GM23338 (cell line): ENCODE data around the gene PHF21A.
A peak's percentile ranks its signal among the peaks of the same experiment; 100 is the strongest.

Experiments
- CREB1 ChIP-seq: fragments of 250-450 bp; sonication (Bioruptor Pico); IDR thresholded peaks from 2 replicates; pipeline ENCODE4 v1.5.0; 2020; ENCODE audit warnings: low read depth, mild to moderate bottlenecking, moderate library complexity
- CTCF ChIP-seq, 2 experiments: fragments of 200-600 bp in 1 of 2; sonication (generic) in 1 of 2; conservative IDR thresholded peaks; 2 replicates each; pipeline versions ENCODE4 v1.5.1 to v1.6.1; 2016 to 2017; ENCODE audit warnings: antibody characterized with exemption in 2 of 2, low read depth in 2 of 2, mild to moderate bottlenecking in 2 of 2, moderate library complexity in 1 of 2
- EZH2 ChIP-seq: fragments of 200-600 bp; sonication (generic); IDR thresholded peaks from one replicate; pipeline ENCODE4 v1.8.0; 2017; ENCODE audit warnings: antibody characterized with exemption, mild to moderate bottlenecking, low read depth; ENCODE audit not compliant: unreplicated experiment
- POLR2AphosphoS5 ChIP-seq: IDR thresholded peaks from 2 replicates; pipeline ENCODE4 v1.6.1; 2016; ENCODE audit warnings: antibody characterized with exemption, low read depth
- REST ChIP-seq: IDR thresholded peaks from one replicate; pipeline ENCODE4 v1.6.1; 2018; ENCODE audit warnings: antibody characterized with exemption; ENCODE audit not compliant: unreplicated experiment
- STAT1 ChIP-seq: IDR thresholded peaks from one replicate; pipeline ENCODE4 v1.6.1; 2016; ENCODE audit warnings: antibody characterized with exemption; ENCODE audit not compliant: unreplicated experiment

GRCh38 chr11:46134540-46134939 is 13.3 kb upstream of the PHF21A start:
- TF ChIP-seq REST = no peak
- no peak for TF ChIP-seq POLR2AphosphoS5
- TF ChIP-seq CTCF (conservative IDR thresholded peaks at IDR 0.05; ENCODE audit: low read depth in 2 of 2) = peak in 1 of 2 experiments; percentile 47; a peak in 3 of 4 replicates
- no peak for TF ChIP-seq EZH2
- no peak for TF ChIP-seq STAT1
- no peak for TF ChIP-seq CREB1 (CRISPR knock-in tag)
